ENCODE data around the gene SMPD2.

DNA sequence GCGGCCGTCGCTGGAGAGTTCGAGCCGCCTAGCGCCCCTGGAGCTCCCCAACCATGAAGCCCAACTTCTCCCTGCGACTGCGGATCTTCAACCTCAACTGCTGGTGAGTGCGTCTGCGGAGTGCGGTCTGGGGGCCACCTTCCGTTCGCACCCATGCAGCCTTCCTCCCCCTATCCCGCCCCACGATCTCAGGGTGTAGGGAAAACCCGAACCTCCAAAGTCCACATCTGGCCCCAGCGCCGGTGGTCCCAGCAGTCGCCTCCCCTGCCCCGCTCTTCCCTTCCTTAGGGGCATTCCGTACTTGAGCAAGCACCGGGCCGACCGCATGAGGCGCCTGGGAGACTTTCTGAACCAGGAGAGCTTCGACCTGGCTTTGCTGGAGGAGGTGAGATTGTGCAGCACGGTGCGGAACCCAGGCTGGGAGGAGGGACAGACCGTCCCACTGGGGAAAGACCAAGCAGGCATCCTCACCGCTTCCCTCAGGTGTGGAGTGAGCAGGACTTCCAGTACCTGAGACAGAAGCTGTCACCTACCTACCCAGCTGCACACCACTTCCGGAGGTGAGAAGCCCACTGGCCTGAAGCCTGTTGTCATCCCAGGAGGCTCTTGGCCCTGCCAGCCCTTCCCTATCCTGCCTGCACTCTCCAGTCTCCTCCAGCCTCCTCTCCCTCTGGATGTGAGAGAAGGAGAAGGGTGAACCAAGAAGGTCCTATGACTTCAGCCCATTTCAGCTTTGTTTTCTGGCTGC lies 719 bp downstream of the SMPD2 start:
- 0 out of 2 replicates have a peak, but pooled peaks have one; percentile 33 for TF ChIP-seq POLR2A (IDR thresholded peaks at IDR 0.05; ENCODE audit: low read depth, low read length)
- peak; percentile 47; the same call in 1 of the 2 replicates for TF ChIP-seq POLR2AphosphoS5 (IDR thresholded peaks at IDR 0.05; ENCODE audit: low read depth, low read length)
- no peak for TF ChIP-seq TAF1 (IDR thresholded peaks at IDR 0.05; ENCODE audit: borderline replicate concordance, low read depth, low read length)

Measured in GM12892 (cell line).